ENCODE results near the gene FGF14.

FGF14 gene

DNA sequence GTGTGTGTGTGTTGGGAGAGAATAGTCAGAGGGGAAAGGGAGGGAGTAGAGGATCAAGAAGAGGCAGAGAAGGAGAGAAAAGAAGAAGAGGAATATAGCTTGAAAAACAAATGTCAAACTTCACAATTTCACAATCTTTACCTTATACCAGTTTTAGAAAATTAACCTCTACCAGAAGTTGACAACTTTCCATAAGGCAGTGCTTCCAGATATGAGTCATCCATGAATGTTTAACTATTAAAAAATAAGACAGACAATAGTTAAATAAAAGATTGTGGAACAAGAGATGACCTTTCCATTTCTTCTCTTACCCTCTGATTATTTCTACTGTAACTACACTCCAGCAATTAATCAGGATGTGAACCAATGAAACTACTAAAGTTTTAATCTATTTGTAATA lies 720.0 kb downstream of the FGF14 start:
- POLR2A ChIA-PET: no interaction called here
- no peaks in the 10 kb centered on the region for H3K9me3 ChIP-seq (ENCODE audit: control insufficient read depth, insufficient read depth, low read depth, low read length)
- H3K36me3 ChIP-seq (ENCODE audit: control insufficient read depth in 2 of 2, insufficient read depth in 1 of 2, low read length in 2 of 2): no peaks in the 10 kb centered on the region
- no peaks in the 10 kb centered on the region for H3K4me1 ChIP-seq (ENCODE audit: control insufficient read depth, insufficient read depth, low read length)
- H3K4me3 ChIP-seq (ENCODE audit: low read depth, low read length): no peak overlapping the region
- no peak overlapping the region for H3K27ac ChIP-seq (ENCODE audit: extremely low read depth, low read depth, low read length)
- TF ChIP-seq ZNF433 (tag by site-specific recombination; IDR thresholded peaks at IDR 0.05; ENCODE audit: low read depth): no peak
- TF ChIP-seq ZNF621 (tag by site-specific recombination; IDR thresholded peaks at IDR 0.05): no peak
- TF ChIP-seq, protein P1, sequence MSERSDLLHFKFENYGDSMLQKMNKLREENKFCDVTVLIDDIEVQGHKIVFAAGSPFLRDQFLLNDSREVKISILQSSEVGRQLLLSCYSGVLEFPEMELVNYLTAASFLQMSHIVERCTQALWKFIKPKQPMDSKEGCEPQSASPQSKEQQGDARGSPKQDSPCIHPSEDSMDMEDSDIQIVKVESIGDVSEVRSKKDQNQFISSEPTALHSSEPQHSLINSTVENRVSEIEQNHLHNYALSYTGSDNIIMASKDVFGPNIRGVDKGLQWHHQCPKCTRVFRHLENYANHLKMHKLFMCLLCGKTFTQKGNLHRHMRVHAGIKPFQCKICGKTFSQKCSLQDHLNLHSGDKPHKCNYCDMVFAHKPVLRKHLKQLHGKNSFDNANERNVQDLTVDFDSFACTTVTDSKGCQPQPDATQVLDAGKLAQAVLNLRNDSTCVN (tag by site-specific recombination; optimal IDR thresholded peaks at IDR 0.05): no peak
- TF ChIP-seq, protein P2, sequence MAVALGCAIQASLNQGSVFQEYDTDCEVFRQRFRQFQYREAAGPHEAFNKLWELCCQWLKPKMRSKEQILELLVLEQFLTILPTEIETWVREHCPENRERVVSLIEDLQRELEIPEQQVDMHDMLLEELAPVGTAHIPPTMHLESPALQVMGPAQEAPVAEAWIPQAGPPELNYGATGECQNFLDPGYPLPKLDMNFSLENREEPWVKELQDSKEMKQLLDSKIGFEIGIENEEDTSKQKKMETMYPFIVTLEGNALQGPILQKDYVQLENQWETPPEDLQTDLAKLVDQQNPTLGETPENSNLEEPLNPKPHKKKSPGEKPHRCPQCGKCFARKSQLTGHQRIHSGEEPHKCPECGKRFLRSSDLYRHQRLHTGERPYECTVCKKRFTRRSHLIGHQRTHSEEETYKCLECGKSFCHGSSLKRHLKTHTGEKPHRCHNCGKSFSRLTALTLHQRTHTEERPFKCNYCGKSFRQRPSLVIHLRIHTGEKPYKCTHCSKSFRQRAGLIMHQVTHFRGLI (tag by site-specific recombination; IDR thresholded peaks at IDR 0.05): no peak
- no peak for TF ChIP-seq ZNF138 (tag by site-specific recombination; IDR thresholded peaks at IDR 0.05; ENCODE audit: borderline replicate concordance)
- TF ChIP-seq ZNF623 (tag by site-specific recombination; IDR thresholded peaks at IDR 0.05): no peak
- no peak for TF ChIP-seq ZNF560 (tag by site-specific recombination; IDR thresholded peaks at IDR 0.05; ENCODE audit: borderline replicate concordance)
- no peak for TF ChIP-seq ZNF37A (tag by site-specific recombination; IDR thresholded peaks at IDR 0.05)
- no peak for TF ChIP-seq ZBTB7A (tag by site-specific recombination; IDR thresholded peaks at IDR 0.05; ENCODE audit: low read depth)
- TF ChIP-seq ZNF133 (tag by site-specific recombination; IDR thresholded peaks at IDR 0.05): no peak
- no peak for TF ChIP-seq ZNF664 (tag by site-specific recombination; IDR thresholded peaks at IDR 0.05)
- no peak for TF ChIP-seq KLF10 (tag by site-specific recombination; IDR thresholded peaks at IDR 0.05)
- TF ChIP-seq HOXA7 (CRISPR knock-in tag; IDR thresholded peaks at IDR 0.05; ENCODE audit: borderline replicate concordance): no peak
- CTCF ChIA-PET: no interaction called here

DNA sequence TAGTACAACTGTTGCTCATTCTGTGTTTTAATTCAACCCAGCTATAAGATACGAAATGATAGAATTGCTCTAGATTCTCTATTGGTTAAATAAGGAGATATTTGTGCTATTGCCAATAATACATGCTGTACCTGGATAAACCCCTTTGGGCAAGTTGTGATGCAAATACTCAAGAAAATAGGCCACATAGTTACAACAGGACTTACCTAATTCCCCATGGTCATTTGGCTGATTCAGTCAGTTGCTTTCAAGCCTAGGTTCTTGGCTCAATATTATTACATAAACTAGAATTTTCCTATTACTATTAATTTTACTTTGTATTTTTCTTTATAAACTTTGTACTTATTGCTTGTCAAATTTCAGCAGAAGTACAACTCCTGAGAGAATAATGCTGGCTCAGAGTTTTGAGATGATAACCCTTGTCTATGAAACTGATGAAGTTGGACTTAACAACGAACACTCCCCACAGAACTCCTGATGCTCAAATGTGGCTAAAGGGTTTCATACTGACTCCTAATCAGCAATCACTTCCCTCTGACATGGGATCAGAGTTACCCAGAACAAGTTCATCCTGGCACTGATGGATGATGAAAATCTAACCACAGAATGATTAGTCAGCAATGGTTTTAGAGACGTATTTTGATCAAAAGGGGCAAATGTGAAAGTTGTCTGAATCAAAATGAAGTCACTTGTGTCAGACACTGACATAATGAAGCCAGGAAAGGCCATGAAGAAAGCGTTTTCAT lies 728.3 kb downstream of the FGF14 start:
- Histone ChIP-seq H3K36me3 (ENCODE audit: control insufficient read depth in 2 of 2, insufficient read depth in 1 of 2, low read length in 2 of 2) (no peaks in the 10 kb centered on the region), H3K4me1 (ENCODE audit: control insufficient read depth, insufficient read depth, low read length) (no peaks in the 10 kb centered on the region), H3K27ac (ENCODE audit: extremely low read depth, low read depth, low read length) (no peak overlapping the region), H3K4me3 (ENCODE audit: low read depth, low read length) (no peak overlapping the region), H3K9me3 (ENCODE audit: control insufficient read depth, insufficient read depth, low read depth, low read length) (no peaks in the 10 kb centered on the region)
- POLR2A ChIA-PET: no interaction called here
- TF ChIP-seq ZSCAN16 (tag by site-specific recombination; IDR thresholded peaks at IDR 0.05) (no peak), BCL11B (tag by site-specific recombination; IDR thresholded peaks at IDR 0.05; ENCODE audit: low read depth) (no peak), ZNF366 (tag by site-specific recombination; conservative IDR thresholded peaks at IDR 0.05) (no peak), ZNF2 (tag by site-specific recombination; IDR thresholded peaks at IDR 0.05) (no peak)
- CTCF ChIA-PET: no interaction called here

DNA sequence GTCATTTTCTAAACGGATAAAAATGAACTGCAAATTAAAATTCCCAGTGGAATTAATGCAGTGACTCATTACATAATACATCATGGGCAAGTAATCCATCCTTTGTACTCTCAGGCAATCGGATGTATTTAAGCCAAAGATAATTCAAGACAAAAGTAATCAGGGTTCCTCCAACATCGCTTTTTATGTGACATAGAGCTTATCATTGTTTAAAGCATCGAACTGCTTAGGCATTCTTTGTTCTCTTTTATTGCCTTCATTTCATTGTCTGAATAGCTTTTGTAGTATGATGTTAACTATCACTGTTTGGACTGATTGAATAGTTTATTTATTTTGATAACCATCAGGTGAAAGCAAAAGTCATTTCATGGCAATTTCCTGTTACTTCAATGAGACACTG lies 740.0 kb downstream of the FGF14 start:
- Histone ChIP-seq H3K9me3 (ENCODE audit: control insufficient read depth, insufficient read depth, low read depth, low read length) (no peaks in the 10 kb centered on the region), H3K36me3 (ENCODE audit: control insufficient read depth in 2 of 2, insufficient read depth in 1 of 2, low read length in 2 of 2) (no peaks in the 10 kb centered on the region), H3K27ac (ENCODE audit: extremely low read depth, low read depth, low read length) (no peak overlapping the region), H3K4me3 (ENCODE audit: low read depth, low read length) (no peak overlapping the region), H3K4me1 (ENCODE audit: control insufficient read depth, insufficient read depth, low read length) (no peaks in the 10 kb centered on the region)
- TF ChIP-seq ZNF560 (tag by site-specific recombination; IDR thresholded peaks at IDR 0.05; ENCODE audit: borderline replicate concordance) (no peak), ZNF530 (tag by site-specific recombination; IDR thresholded peaks at IDR 0.05; ENCODE audit: low read depth) (no peak)
- TF ChIP-seq, protein P3, sequence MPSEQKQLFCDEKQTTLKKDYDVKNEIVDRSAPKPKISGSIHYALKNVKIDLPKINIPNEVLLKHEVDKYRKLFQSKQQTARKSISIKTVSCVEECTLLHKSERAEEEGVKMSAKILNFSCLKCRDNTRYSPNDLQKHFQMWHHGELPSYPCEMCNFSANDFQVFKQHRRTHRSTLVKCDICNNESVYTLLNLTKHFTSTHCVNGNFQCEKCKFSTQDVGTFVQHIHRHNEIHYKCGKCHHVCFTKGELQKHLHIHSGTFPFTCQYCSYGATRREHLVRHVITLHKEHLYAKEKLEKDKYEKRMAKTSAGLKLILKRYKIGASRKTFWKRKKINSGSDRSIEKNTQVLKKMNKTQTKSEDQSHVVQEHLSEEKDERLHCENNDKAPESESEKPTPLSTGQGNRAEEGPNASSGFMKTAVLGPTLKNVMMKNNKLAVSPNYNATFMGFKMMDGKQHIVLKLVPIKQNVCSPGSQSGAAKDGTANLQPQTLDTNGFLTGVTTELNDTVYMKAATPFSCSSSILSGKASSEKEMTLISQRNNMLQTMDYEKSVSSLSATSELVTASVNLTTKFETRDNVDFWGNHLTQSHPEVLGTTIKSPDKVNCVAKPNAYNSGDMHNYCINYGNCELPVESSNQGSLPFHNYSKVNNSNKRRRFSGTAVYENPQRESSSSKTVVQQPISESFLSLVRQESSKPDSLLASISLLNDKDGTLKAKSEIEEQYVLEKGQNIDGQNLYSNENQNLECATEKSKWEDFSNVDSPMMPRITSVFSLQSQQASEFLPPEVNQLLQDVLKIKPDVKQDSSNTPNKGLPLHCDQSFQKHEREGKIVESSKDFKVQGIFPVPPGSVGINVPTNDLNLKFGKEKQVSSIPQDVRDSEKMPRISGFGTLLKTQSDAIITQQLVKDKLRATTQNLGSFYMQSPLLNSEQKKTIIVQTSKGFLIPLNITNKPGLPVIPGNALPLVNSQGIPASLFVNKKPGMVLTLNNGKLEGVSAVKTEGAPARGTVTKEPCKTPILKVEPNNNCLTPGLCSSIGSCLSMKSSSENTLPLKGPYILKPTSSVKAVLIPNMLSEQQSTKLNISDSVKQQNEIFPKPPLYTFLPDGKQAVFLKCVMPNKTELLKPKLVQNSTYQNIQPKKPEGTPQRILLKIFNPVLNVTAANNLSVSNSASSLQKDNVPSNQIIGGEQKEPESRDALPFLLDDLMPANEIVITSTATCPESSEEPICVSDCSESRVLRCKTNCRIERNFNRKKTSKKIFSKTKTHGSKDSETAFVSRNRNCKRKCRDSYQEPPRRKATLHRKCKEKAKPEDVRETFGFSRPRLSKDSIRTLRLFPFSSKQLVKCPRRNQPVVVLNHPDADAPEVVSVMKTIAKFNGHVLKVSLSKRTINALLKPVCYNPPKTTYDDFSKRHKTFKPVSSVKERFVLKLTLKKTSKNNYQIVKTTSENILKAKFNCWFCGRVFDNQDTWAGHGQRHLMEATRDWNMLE (tag by site-specific recombination; conservative IDR thresholded peaks at IDR 0.05; ENCODE audit: low read depth): no peak
- POLR2A ChIA-PET: no interaction called here
- CTCF ChIA-PET: no interaction called here
